Measurements from ENCODE around the gene TXNDC17.
"Not testable (repeated sequence)": the region's sequence is repeated elsewhere in the genome, so short reads cannot be mapped to it uniquely, and the experiment has no call there.

DNA sequence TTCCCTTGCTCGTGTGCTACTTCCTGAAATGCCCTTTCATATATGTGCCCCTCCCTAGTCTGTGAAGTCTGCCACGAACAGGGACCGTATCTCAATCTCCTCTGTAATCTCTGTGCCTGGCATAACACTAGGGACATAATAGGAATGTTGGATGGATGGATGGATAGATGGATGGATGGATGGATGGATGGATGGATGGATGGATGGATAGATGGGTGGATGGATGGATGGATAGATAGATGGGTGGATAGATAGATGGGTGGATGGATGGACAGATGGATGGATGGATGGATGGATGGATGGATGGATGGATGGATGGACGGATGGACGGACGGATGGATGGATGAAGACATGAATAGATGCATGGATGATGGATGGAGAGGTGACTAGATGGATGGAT lies 51.1 kb downstream of the TXNDC17 start:
- TF ChIP-seq PRDM1 (tag by site-specific recombination; IDR thresholded peaks at IDR 0.05); GLI4 (tag by site-specific recombination; IDR thresholded peaks at IDR 0.05); ZNF280D (tag by site-specific recombination; IDR thresholded peaks at IDR 0.05); ZNF350 (tag by site-specific recombination; IDR thresholded peaks at IDR 0.05); ZNF146 (tag by site-specific recombination; IDR thresholded peaks at IDR 0.05); ZFP41 (tag by site-specific recombination; IDR thresholded peaks at IDR 0.05; ENCODE audit: borderline replicate concordance): not testable (repeated sequence)
- TF ChIP-seq, protein P1, sequence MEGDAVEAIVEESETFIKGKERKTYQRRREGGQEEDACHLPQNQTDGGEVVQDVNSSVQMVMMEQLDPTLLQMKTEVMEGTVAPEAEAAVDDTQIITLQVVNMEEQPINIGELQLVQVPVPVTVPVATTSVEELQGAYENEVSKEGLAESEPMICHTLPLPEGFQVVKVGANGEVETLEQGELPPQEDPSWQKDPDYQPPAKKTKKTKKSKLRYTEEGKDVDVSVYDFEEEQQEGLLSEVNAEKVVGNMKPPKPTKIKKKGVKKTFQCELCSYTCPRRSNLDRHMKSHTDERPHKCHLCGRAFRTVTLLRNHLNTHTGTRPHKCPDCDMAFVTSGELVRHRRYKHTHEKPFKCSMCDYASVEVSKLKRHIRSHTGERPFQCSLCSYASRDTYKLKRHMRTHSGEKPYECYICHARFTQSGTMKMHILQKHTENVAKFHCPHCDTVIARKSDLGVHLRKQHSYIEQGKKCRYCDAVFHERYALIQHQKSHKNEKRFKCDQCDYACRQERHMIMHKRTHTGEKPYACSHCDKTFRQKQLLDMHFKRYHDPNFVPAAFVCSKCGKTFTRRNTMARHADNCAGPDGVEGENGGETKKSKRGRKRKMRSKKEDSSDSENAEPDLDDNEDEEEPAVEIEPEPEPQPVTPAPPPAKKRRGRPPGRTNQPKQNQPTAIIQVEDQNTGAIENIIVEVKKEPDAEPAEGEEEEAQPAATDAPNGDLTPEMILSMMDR (tag by site-specific recombination; IDR thresholded peaks at IDR 0.05) = not testable (repeated sequence)
- TF ChIP-seq, protein P2, sequence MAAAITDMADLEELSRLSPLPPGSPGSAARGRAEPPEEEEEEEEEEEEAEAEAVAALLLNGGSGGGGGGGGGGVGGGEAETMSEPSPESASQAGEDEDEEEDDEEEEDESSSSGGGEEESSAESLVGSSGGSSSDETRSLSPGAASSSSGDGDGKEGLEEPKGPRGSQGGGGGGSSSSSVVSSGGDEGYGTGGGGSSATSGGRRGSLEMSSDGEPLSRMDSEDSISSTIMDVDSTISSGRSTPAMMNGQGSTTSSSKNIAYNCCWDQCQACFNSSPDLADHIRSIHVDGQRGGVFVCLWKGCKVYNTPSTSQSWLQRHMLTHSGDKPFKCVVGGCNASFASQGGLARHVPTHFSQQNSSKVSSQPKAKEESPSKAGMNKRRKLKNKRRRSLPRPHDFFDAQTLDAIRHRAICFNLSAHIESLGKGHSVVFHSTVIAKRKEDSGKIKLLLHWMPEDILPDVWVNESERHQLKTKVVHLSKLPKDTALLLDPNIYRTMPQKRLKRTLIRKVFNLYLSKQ (tag by site-specific recombination; IDR thresholded peaks at IDR 0.05; ENCODE audit: borderline replicate concordance) = not testable (repeated sequence)
